Esophagus muscularis mucosa (tissue), 4 donors: ENCODE measurements around the gene RNF225. TPM values are rescaled to one million over a fixed set of nuclear protein-coding genes. Genes with fewer than 3 reads are reported as not detected.
"Not testable (repeated sequence)": the region's sequence is repeated elsewhere in the genome, so short reads cannot be mapped to it uniquely, and the experiment has no call there.

Experiments used
- DNase-seq: peaks from one replicate; pipeline ENCODE4 v3.0.0-alpha.2; 2017; ENCODE audit errors: extremely low spot score
- H3K27ac ChIP-seq, 4 donors: fragments of 200-600 bp; sonication (generic); replicated peaks in 1 of 4; 1 replicate in 3 of 4; 2 replicates in 1 of 4; pipeline ENCODE4 v1.5.1; 2016 to 2019; ENCODE audit warnings: mild to moderate bottlenecking in 1 of 4
- H3K27me3 ChIP-seq, 4 donors: fragments of 200-600 bp; sonication (generic); one replicate each; pipeline versions ENCODE4 v1.5.1 to v1.6.0; 2016 to 2019
- H3K36me3 ChIP-seq, 4 donors: fragments of 200-600 bp; sonication (generic); one replicate each; pipeline ENCODE4 v1.5.1; 2016 to 2019
- H3K4me1 ChIP-seq, 4 donors: fragments of 200-600 bp; sonication (generic); one replicate each; pipeline ENCODE4 v1.5.1; 2016 to 2019
- H3K4me3 ChIP-seq, 4 donors: fragments of 200-600 bp; sonication (generic); 1 replicate in 2 of 4; 2 replicates in 2 of 4; pipeline ENCODE4 v1.5.1; 2016 to 2019; ENCODE audit warnings: mild to moderate bottlenecking in 4 of 4, moderate library complexity in 1 of 4
- H3K9me3 ChIP-seq, 4 donors: fragments of 200-600 bp; sonication (generic); 1 replicate in 3 of 4; 2 replicates in 1 of 4; pipeline ENCODE4 v1.5.1; 2016 to 2019
- EP300 ChIP-seq: sonication (generic); formaldehyde crosslinking; IDR thresholded peaks from one replicate; pipeline ENCODE4 v1.6.1; 2017; ENCODE audit warnings: antibody characterized with exemption
- POLR2A ChIP-seq: fragments of 450-650 bp; IDR thresholded peaks from one replicate; pipeline ENCODE4 v1.6.1; 2017; ENCODE audit warnings: antibody characterized with exemption, moderate library complexity, mild to moderate bottlenecking, low read depth
- POLR2AphosphoS5 ChIP-seq, 2 donors: sonication (generic); formaldehyde crosslinking; IDR thresholded peaks; one replicate each; pipeline ENCODE4 v1.6.1; 2017; ENCODE audit warnings: antibody characterized with exemption in 2 of 2
- WGBS: methylation state at CpG from one replicate; pipeline ENCODE4 v1.1.5; 2018; 5-methylcytosine and 5-hydroxymethylcytosine counted together
- intact Hi-C: fragments of 100-400 bp; cut with DNase I; formaldehyde crosslinking; loops from one replicate; pipeline ENCODE4 v1.15.1; 2023
- total RNA-seq, 4 donors: library from RNA; depleted of rRNA; stranded (reverse); fragments of >200 nt; gene quantifications; one replicate each; pipeline versions ENCODE4 v1.1.0 to v1.2.1, GENCODE V29; 2016
- TF ChIP-seq, protein P1 (sequence below), 3 experiments: fragments of 200-600 bp in 2 of 3; fragments of 450-650 bp in 1 of 3; sonication (generic) in 2 of 3; IDR thresholded peaks; one replicate each; pipeline ENCODE4 v1.5.1; 2017 to 2019; ENCODE audit warnings: antibody characterized with exemption in 3 of 3, mild to moderate bottlenecking in 2 of 3, moderate library complexity in 1 of 3

RNF225 gene
- total RNA-seq, 4 donors from 2014 or later, result not detected

- Histone ChIP-seq H3K27ac (no peak overlapping the region), H3K4me3 (no peak overlapping the region), H3K36me3 (peaks cover 0 to 10% (median 4%) of the 10 kb centered on the region in 4 donors), H3K27me3 (peaks cover 0 to 24% (median 0%) of the 10 kb centered on the region in 4 donors), H3K4me1 (no peaks in the 10 kb centered on the region), H3K9me3 (no peaks in the 10 kb centered on the region)
- intact Hi-C loops, result no loop called here
- no peak for TF ChIP-seq POLR2A
- TF ChIP-seq, protein P1, sequence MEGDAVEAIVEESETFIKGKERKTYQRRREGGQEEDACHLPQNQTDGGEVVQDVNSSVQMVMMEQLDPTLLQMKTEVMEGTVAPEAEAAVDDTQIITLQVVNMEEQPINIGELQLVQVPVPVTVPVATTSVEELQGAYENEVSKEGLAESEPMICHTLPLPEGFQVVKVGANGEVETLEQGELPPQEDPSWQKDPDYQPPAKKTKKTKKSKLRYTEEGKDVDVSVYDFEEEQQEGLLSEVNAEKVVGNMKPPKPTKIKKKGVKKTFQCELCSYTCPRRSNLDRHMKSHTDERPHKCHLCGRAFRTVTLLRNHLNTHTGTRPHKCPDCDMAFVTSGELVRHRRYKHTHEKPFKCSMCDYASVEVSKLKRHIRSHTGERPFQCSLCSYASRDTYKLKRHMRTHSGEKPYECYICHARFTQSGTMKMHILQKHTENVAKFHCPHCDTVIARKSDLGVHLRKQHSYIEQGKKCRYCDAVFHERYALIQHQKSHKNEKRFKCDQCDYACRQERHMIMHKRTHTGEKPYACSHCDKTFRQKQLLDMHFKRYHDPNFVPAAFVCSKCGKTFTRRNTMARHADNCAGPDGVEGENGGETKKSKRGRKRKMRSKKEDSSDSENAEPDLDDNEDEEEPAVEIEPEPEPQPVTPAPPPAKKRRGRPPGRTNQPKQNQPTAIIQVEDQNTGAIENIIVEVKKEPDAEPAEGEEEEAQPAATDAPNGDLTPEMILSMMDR (IDR thresholded peaks at IDR 0.05), result no peak
- no peak for TF ChIP-seq EP300
- TF ChIP-seq POLR2AphosphoS5 (IDR thresholded peaks at IDR 0.05), result no peak
- no peak for DNase-seq
- WGBS, result 87% methylated on average over 43 of the region's 68 CpGs
Measured at GRCh38 chr19:58368561-58369360, 26.7 kb upstream of the RNF225 start.

DNA sequence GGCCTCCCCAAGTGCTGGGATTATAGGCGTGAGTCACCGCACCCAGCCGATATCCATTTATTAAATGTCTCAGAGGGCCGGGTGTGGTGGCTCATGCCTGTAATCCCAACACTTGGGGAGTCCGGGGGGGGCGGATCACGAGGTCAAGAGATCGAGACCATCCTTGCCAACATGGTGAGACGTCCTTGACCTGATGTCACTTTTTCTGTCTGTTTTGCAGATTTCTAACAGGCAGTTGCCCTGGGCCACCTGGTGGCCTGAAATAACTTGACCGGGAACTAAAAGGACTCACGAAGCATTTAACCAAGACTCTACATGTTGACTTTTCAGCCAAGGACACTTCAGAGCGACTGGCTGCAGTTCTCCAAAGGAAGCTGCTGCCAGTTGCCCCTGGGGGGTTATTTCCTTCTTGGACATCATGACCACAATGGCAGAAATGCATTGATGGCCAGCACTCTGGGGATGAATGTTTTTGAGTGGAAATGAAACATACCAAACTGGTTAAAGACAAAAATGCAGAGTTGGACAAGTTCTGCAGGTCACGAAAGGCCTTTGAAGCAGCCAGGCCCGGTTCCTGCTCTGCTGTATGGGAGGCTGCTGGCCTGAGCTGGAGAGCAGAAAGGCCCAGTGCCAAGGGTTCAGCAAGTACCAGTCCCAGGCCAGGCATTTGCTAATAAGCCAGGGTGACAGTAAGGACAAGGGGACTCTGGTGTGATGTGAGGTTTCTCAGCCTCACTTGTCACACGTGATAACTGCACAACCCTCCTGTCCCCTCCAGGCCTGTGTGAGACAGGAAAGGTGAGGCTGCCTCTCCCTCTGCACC lies 22.9 kb upstream of the RNF225 start:
- Histone ChIP-seq H3K27me3 (peaks cover 0 to 10% (median 0%) of the 10 kb centered on the region in 4 donors), H3K4me3 (no peak overlapping the region), H3K4me1 (no peaks in the 10 kb centered on the region), H3K27ac (no peak overlapping the region), H3K36me3 (peaks cover 0 to 7% (median 0%) of the 10 kb centered on the region in 4 donors), H3K9me3 (no peaks in the 10 kb centered on the region)
- WGBS, result 79% methylated on average over 15 of the region's 15 CpGs
- intact Hi-C loops, result no loop called here
- no peak for DNase-seq
- TF ChIP-seq, protein P1 (IDR thresholded peaks at IDR 0.05), result no peak
- TF ChIP-seq POLR2AphosphoS5 (IDR thresholded peaks at IDR 0.05), result no peak
- no peak for TF ChIP-seq POLR2A
- TF ChIP-seq EP300, result no peak

GRCh38 chr19:58374200-58374599 lies 21.3 kb upstream of the RNF225 start:
- no peaks in the 10 kb centered on the region for H3K9me3 ChIP-seq
- no peaks in the 10 kb centered on the region for H3K27me3 ChIP-seq
- H3K4me1 ChIP-seq, result peaks cover 0 to 4% (median 2%) of the 10 kb centered on the region in 4 donors
- no peak for TF ChIP-seq EP300
- no peak for TF ChIP-seq POLR2AphosphoS5 (IDR thresholded peaks at IDR 0.05)
- TF ChIP-seq, protein P1 (IDR thresholded peaks at IDR 0.05), result no peak
- TF ChIP-seq POLR2A, result no peak
- WGBS, result 84% methylated on average over 4 of the region's 4 CpGs
- DNase-seq, result no peak
- intact Hi-C loops, result no loop called here
- H3K27ac ChIP-seq, result no peak overlapping the region
- H3K36me3 ChIP-seq, result no peaks in the 10 kb centered on the region
- H3K4me3 ChIP-seq, result no peak overlapping the region

GRCh38 chr19:58376724-58377123 lies 18.7 kb upstream of the RNF225 start:
- DNase-seq, H3K4me3 ChIP-seq, H3K27me3 ChIP-seq, H3K9me3 ChIP-seq, H3K36me3 ChIP-seq, H3K27ac ChIP-seq, intact Hi-C loops: not testable (repeated sequence)
- WGBS, result 86% methylated on average over 7 of the region's 7 CpGs
- peaks cover 16 to 22% (median 18%) of the 10 kb centered on the region in 4 donors for H3K4me1 ChIP-seq

DNA sequence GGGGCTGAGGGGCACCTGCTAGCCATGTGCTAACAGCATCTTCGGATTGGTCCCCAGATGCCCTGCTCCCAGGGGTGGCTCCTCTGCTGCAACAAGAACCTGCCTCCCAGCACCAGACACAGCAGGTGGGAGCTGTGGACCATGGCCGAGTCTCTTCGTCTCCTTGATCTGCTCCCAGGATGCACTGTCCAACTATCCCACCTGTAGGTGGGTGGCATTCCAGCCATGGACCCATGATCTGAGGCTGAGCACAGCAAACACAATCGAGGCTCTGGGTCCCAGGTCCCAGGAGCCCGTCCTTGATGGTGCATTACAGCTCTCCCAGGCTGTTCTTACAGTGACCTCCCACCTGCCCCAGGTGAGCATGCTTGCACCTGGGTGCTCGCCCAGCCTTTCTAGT lies 16.2 kb upstream of the RNF225 start:
- 93% methylated on average over 4 of the region's 6 CpGs for WGBS
- TF ChIP-seq POLR2AphosphoS5 (IDR thresholded peaks at IDR 0.05), result no peak
- TF ChIP-seq EP300, result no peak
- TF ChIP-seq POLR2A, result no peak
- TF ChIP-seq, protein P1 (IDR thresholded peaks at IDR 0.05), result no peak

More for the DNA sequence above, 16.2 kb upstream of the RNF225 start:
- DNase-seq, result no peak
- H3K27ac ChIP-seq, result no peak overlapping the region
- H3K9me3 ChIP-seq, result no peaks in the 10 kb centered on the region
- no peak overlapping the region for H3K4me3 ChIP-seq
- H3K36me3 ChIP-seq, result no peaks in the 10 kb centered on the region
- peaks cover 21 to 34% (median 23%) of the 10 kb centered on the region in 4 donors for H3K4me1 ChIP-seq
- peaks cover 0 to 5% (median 0%) of the 10 kb centered on the region in 4 donors for H3K27me3 ChIP-seq
- intact Hi-C loops, result no loop called here
